ENCODE results near the gene ARHGEF1.
A peak's percentile ranks its signal among the peaks of the same experiment; 100 is the strongest.

Gene ARHGEF1

GRCh38 chr19:41944336-41944735 is 61.4 kb downstream of the ARHGEF1 start:
- Histone ChIP-seq H3K27ac (ENCODE audit: low read length) (no peak overlapping the region), H3K36me3 (ENCODE audit: insufficient read depth, low read depth, low read length) (no peaks in the 10 kb centered on the region), H3K4me1 (ENCODE audit: insufficient read depth, low read length) (no peaks in the 10 kb centered on the region), H3K9ac (ENCODE audit: low read depth, low read length) (no peak overlapping the region), H3K9me3 (ENCODE audit: insufficient read depth, low read depth, low read length) (no peaks in the 10 kb centered on the region), H3K27me3 (ENCODE audit: insufficient read depth, low read length) (peaks cover 30% of the 10 kb centered on the region), H3K4me3 (ENCODE audit: low read length) (no peak overlapping the region)

DNA sequence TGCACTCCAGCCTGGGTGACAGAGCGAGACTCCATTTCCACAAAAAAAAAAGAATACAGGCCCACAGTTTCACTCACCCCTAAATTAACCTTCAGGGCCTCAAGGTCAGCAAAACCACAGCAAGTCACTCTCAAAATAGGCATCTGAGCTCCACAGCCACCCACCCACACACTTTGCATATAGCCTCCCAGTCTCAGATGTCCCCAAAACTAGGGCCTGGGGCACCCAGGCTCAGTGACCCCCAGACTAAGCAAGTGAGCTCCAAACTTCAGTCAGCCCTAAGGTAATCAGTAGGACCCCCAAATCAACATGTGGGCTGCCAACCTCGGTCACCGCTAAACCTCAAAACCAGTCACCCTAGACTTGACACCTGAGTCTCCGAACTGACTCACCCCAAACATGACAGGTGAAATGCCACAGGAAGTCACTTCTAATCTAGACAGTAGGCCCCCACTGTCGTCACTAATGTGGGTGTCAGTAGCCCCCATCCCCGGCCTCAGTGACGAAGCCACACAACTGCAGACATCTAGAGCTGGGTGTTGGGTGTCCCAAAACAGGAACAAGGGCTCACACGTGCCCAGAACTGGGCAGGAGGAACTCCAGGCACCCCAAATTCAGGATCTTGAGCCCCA is 62.3 kb downstream of the ARHGEF1 start:
- no peak overlapping the region for H3K4me3 ChIP-seq (ENCODE audit: low read length)
- peaks cover 22% of the 10 kb centered on the region for H3K27me3 ChIP-seq (ENCODE audit: insufficient read depth, low read length)
- no peaks in the 10 kb centered on the region for H3K9me3 ChIP-seq (ENCODE audit: insufficient read depth, low read depth, low read length)
- H3K36me3 ChIP-seq (ENCODE audit: insufficient read depth, low read depth, low read length) = no peaks in the 10 kb centered on the region
- H3K4me1 ChIP-seq (ENCODE audit: insufficient read depth, low read length) = no peaks in the 10 kb centered on the region
- H3K27ac ChIP-seq (ENCODE audit: low read length) = no peak overlapping the region
- no peak overlapping the region for H3K9ac ChIP-seq (ENCODE audit: low read depth, low read length)

- no peaks in the 10 kb centered on the region for H3K9me3 ChIP-seq (ENCODE audit: insufficient read depth, low read depth, low read length)
- H3K27ac ChIP-seq (ENCODE audit: low read length) = no peak overlapping the region
- no peaks in the 10 kb centered on the region for H3K36me3 ChIP-seq (ENCODE audit: insufficient read depth, low read depth, low read length)
- H3K9ac ChIP-seq (ENCODE audit: low read depth, low read length) = no peak overlapping the region
- H3K4me1 ChIP-seq (ENCODE audit: insufficient read depth, low read length) = no peaks in the 10 kb centered on the region
- peaks cover 5% of the 10 kb centered on the region; the same call in 1 of the 2 replicates for H3K27me3 ChIP-seq (ENCODE audit: insufficient read depth, low read length)
- H3K4me3 ChIP-seq (ENCODE audit: low read length) = no peak overlapping the region
These were observed 64.1 kb downstream of the ARHGEF1 start for GRCh38 chr19:41947091-41947490.

- Histone ChIP-seq H3K36me3 (ENCODE audit: insufficient read depth, low read depth, low read length) (no peaks in the 10 kb centered on the region; the same call in 1 of the 2 replicates), H3K9ac (ENCODE audit: low read depth, low read length) (no peak overlapping the region), H3K27me3 (ENCODE audit: insufficient read depth, low read length) (no peaks in the 10 kb centered on the region), H3K9me3 (ENCODE audit: insufficient read depth, low read depth, low read length) (no peaks in the 10 kb centered on the region), H3K4me3 (ENCODE audit: low read length) (peak overlapping the region; percentile 55; the same call in 1 of the 2 replicates), H3K27ac (ENCODE audit: low read length) (no peak overlapping the region), H3K4me1 (ENCODE audit: insufficient read depth, low read length) (no peaks in the 10 kb centered on the region)
These were observed 68.7 kb downstream of the ARHGEF1 start for GRCh38 chr19:41951686-41952172.

- no peak overlapping the region for H3K4me3 ChIP-seq (ENCODE audit: low read length)
- H3K4me1 ChIP-seq (ENCODE audit: insufficient read depth, low read length) = peaks cover 8% of the 10 kb centered on the region; the same call in 1 of the 2 replicates
- no peaks in the 10 kb centered on the region for H3K9me3 ChIP-seq (ENCODE audit: insufficient read depth, low read depth, low read length)
- H3K27ac ChIP-seq (ENCODE audit: low read length) = no peak overlapping the region
- no peaks in the 10 kb centered on the region for H3K27me3 ChIP-seq (ENCODE audit: insufficient read depth, low read length)
- H3K9ac ChIP-seq (ENCODE audit: low read depth, low read length) = no peak overlapping the region
- H3K36me3 ChIP-seq (ENCODE audit: insufficient read depth, low read depth, low read length) = no peaks in the 10 kb centered on the region; the same call in 1 of the 2 replicates
These were observed 72.5 kb downstream of the ARHGEF1 start for GRCh38 chr19:41955521-41955920.

- Histone ChIP-seq H3K36me3 (ENCODE audit: insufficient read depth, low read depth, low read length) (no peaks in the 10 kb centered on the region; the same call in 1 of the 2 replicates), H3K27ac (ENCODE audit: low read length) (no peak overlapping the region), H3K4me1 (ENCODE audit: insufficient read depth, low read length) (peaks cover 8% of the 10 kb centered on the region; the same call in 1 of the 2 replicates), H3K4me3 (ENCODE audit: low read length) (no peak overlapping the region), H3K9ac (ENCODE audit: low read depth, low read length) (no peak overlapping the region), H3K9me3 (ENCODE audit: insufficient read depth, low read depth, low read length) (no peaks in the 10 kb centered on the region), H3K27me3 (ENCODE audit: insufficient read depth, low read length) (no peaks in the 10 kb centered on the region)
These were observed 73.6 kb downstream of the ARHGEF1 start for GRCh38 chr19:41956621-41957020.
